ENCODE measurements around the gene NFXL1.

DNA sequence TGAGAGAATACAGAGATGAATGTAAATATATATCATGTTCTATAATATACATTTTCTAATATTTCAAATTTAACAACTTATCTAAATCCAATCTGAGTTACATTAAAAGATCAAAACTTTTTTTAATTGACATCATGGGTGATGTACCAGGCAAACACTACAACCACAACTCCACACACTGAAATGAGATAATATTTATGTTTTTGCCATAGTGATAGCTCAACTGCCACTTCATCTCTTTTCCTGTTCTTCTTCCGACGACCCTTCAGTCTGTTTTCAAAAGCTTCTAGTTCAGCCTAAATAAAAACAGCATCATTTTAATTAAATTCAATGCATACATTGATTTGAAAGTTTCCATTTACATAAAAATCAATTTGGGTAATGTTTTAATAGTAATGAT is 66.3 kb downstream of the NFXL1 start:
- TF ChIP-seq POLR2A (IDR thresholded peaks at IDR 0.05) = no peak
- TF ChIP-seq CTCF (IDR thresholded peaks at IDR 0.05) = no peak
- TF ChIP-seq POLR2AphosphoS5 (IDR thresholded peaks at IDR 0.05) = no peak
